22Rv1 (cell line): ENCODE measurements around the gene KRTAP10-4.
"Not testable (repeated sequence)": the region's sequence is repeated elsewhere in the genome, so short reads cannot be mapped to it uniquely, and the experiment has no call there.

ENCODE experiments used
- H3K27ac ChIP-seq: fragments of 450-650 bp; 2 replicates; pipeline ENCODE4 v1.5.1; 2017
- CTCF ChIP-seq: fragments of 450-650 bp; IDR thresholded peaks from 2 replicates; pipeline ENCODE4 v1.5.1; 2017; ENCODE audit warnings: mild to moderate bottlenecking
- ZFX ChIP-seq: fragments of 450-650 bp; IDR thresholded peaks from 2 replicates; pipeline ENCODE4 v1.6.1; 2017; ENCODE audit warnings: antibody characterized with exemption, borderline replicate concordance

KRTAP10-4 gene

GRCh38 chr21:44555200-44555875, 18.2 kb upstream of the KRTAP10-4 start:
- no peak overlapping the region for H3K27ac ChIP-seq

GRCh38 chr21:44556879-44557278, 16.6 kb upstream of the KRTAP10-4 start:
- H3K27ac ChIP-seq: no peak overlapping the region
- TF ChIP-seq CTCF (no peak), ZFX (no peak)

More at GRCh38 chr21:44555200-44555875, 18.2 kb upstream of the KRTAP10-4 start:
- TF ChIP-seq ZFX: no peak
- no peak for TF ChIP-seq CTCF

GRCh38 chr21:44557491-44558328, 15.8 kb upstream of the KRTAP10-4 start:
- H3K27ac ChIP-seq: no peak overlapping the region
- TF ChIP-seq CTCF (no peak), ZFX (no peak)

GRCh38 chr21:44558329-44558675, 15.2 kb upstream of the KRTAP10-4 start:
- H3K27ac ChIP-seq: not testable (repeated sequence)

- no peak within 1 kb of the TSS for H3K27ac ChIP-seq
- TF ChIP-seq CTCF: no peak
- no peak for TF ChIP-seq ZFX
These were observed 14.8 kb upstream of the KRTAP10-4 start, which contains the start of gene KRTAP10-3 for GRCh38 chr21:44558695-44559094. Gene KRTAP10-3, minus strand, starts transcription at chr21:44558795. Its CDS starts 80 bp downstream, at chr21:44558715.

- no peak for TF ChIP-seq ZFX
- TF ChIP-seq CTCF: no peak
- H3K27ac ChIP-seq: no peak overlapping the region
These were observed 9.4 kb upstream of the KRTAP10-4 start for GRCh38 chr21:44564099-44564498.

- TF ChIP-seq ZFX (no peak), CTCF (no peak)
- no peak overlapping the region for H3K27ac ChIP-seq
These were observed 8.5 kb upstream of the KRTAP10-4 start for GRCh38 chr21:44564886-44565598.
